ENCODE measurements around the gene SETMAR. TPM values are rescaled to one million over a fixed set of nuclear protein-coding genes. Genes with fewer than 3 reads are reported as not detected.

SETMAR gene
- total RNA-seq, result 5.9 and 10.6 TPM in 2 replicates

DNA sequence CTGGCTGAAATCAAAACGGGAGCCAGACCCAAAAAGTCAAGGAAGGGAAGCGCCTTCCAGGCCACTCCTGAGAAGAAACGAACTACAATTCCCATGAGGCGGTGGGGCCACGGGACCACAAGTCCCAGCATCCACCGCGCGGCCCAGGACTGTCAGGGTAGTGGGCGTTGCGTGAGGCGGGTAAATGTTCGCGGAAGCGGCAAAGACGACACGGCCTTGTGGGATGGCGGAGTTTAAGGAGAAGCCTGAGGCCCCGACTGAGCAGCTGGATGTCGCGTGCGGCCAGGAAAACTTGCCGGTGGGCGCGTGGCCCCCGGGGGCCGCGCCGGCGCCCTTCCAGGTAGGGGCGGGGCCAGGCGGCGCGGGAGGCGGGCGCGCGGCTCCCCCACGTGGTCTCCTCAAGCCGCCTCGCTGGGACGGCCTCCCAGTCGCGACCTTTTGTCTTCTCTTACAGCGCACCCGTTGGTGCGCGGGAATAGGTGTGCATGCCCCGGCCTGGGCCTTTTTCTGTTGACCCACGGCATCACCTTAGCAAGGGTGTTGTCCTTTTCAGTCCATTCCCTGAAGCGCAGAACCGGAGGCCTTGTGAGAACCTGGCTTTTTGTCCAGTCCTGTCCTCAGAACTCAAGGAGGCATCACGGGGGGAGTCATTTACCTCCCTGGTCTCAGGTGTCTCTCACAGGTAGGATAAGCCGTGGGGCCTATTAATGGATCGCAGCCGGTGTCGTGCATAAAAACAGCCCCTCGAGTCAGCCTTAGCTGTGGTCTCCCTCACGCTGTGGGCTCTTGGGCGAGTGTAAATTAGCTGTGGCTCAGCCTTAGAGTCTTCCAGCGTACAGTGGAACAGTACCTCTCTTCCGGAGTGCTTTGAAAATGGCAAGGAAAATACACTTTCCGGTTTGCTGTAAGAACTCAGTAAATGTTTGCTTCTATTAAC is at the start of gene SETMAR:
Gene SETMAR, plus strand, starts transcription at position 183 of the 937 bp plus-strand sequence. Its CDS starts 2 bp downstream, at position 185.

Other genes starting within 250 kb of the SETMAR start
- gene SUMF1, start 163.9 kb downstream of the SETMAR start, total RNA-seq, result 31.3 and 44.4 TPM in 2 replicates
- 2.7 and 3.1 TPM in 2 replicates for gene ITPR1, start 190.0 kb downstream of the SETMAR start, total RNA-seq

Measured in hair follicular keratinocyte (primary cell).